Liver (tissue), 9 donors: ENCODE measurements around the gene SCG3. TPM values are rescaled to one million over a fixed set of nuclear protein-coding genes. Genes with fewer than 3 reads are reported as not detected.

Experiments used
- DNase-seq: peaks from one replicate; pipeline ENCODE4 v3.0.0-alpha.2; 2017; ENCODE audit warnings: low spot score
- H3K27ac ChIP-seq, 2 donors: one replicate each; pipeline ENCODE4 v1.7.0; 2013; ENCODE audit warnings: inconsistent platforms in 2 of 2, low read length in 2 of 2, control low read depth in 1 of 2, low read depth in 1 of 2, mild to moderate bottlenecking in 1 of 2
- H3K27me3 ChIP-seq, 4 donors: one replicate each; pipeline versions ENCODE4 v1.6.1 to v1.7.0; 2013; ENCODE audit warnings: low read length in 3 of 4, inconsistent platforms in 1 of 4, mild to moderate bottlenecking in 1 of 4, moderate library complexity in 1 of 4; ENCODE audit not compliant: control insufficient read depth in 4 of 4, insufficient read depth in 4 of 4
- H3K36me3 ChIP-seq, 4 donors: one replicate each; pipeline versions ENCODE4 v1.6.1 to v1.7.0; 2013; ENCODE audit warnings: low read length in 3 of 4, mild to moderate bottlenecking in 3 of 4, low read depth in 1 of 4, moderate library complexity in 1 of 4; ENCODE audit not compliant: control insufficient read depth in 4 of 4, insufficient read depth in 3 of 4
- H3K4me1 ChIP-seq, 4 donors: one replicate each; pipeline versions ENCODE4 v1.6.1 to v1.7.0; 2013; ENCODE audit warnings: low read length in 3 of 4, mild to moderate bottlenecking in 3 of 4, moderate library complexity in 1 of 4; ENCODE audit not compliant: control insufficient read depth in 4 of 4, insufficient read depth in 4 of 4
- H3K4me3 ChIP-seq, 3 donors: one replicate each; pipeline versions ENCODE4 v1.6.1 to v1.7.0; 2013; ENCODE audit warnings: low read length in 3 of 3, control low read depth in 1 of 3, low read depth in 1 of 3, mild to moderate bottlenecking in 1 of 3
- H3K9ac ChIP-seq, 2 donors: one replicate each; pipeline ENCODE4 v1.7.0; 2013; ENCODE audit warnings: low read length in 2 of 2, mild to moderate bottlenecking in 2 of 2, moderate library complexity in 2 of 2, control low read depth in 1 of 2, low read depth in 1 of 2
- H3K9me3 ChIP-seq, 4 donors: one replicate each; pipeline versions ENCODE4 v1.6.1 to v1.7.0; 2013; ENCODE audit warnings: low read length in 3 of 4; ENCODE audit not compliant: control insufficient read depth in 4 of 4
- ATF3 ChIP-seq: IDR thresholded peaks from 2 replicates; pipeline ENCODE4 v1.6.1; 2016; ENCODE audit warnings: antibody characterized with exemption
- CTCF ChIP-seq: fragments of 150-350 bp; IDR thresholded peaks from 2 replicates; pipeline ENCODE4 v1.5.1; 2017; ENCODE audit warnings: improper control_type of control experiment, low read depth, low read length; ENCODE audit not compliant: missing input control
- EGR1 ChIP-seq, 2 donors: IDR thresholded peaks; 2 replicates each; pipeline ENCODE4 v1.6.1; 2016 to 2018; ENCODE audit warnings: antibody characterized with exemption in 2 of 2, low read depth in 2 of 2
- FOXA2 ChIP-seq: IDR thresholded peaks from 2 replicates; pipeline ENCODE4 v1.6.1; 2016; ENCODE audit warnings: antibody characterized with exemption
- GABPA ChIP-seq, 2 donors: IDR thresholded peaks in 1 of 2; conservative IDR thresholded peaks in 1 of 2; 2 replicates each; pipeline ENCODE4 v1.6.1; 2016; ENCODE audit warnings: antibody characterized with exemption in 2 of 2, mild to moderate bottlenecking in 1 of 2, moderate library complexity in 1 of 2
- HNF4A ChIP-seq, 2 donors: conservative IDR thresholded peaks; 2 replicates each; pipeline ENCODE4 v1.6.1; 2016; ENCODE audit warnings: antibody characterized with exemption in 2 of 2, mild to moderate bottlenecking in 2 of 2
- HNF4G ChIP-seq: IDR thresholded peaks from 2 replicates; pipeline ENCODE4 v1.6.1; 2016; ENCODE audit warnings: antibody characterized with exemption
- JUND ChIP-seq, 2 donors: IDR thresholded peaks; 2 replicates each; pipeline ENCODE4 v1.6.1; 2016; ENCODE audit warnings: antibody characterized with exemption in 2 of 2
- MAX ChIP-seq: IDR thresholded peaks from 2 replicates; pipeline ENCODE4 v1.6.1; 2016; ENCODE audit warnings: antibody characterized with exemption
- NR2F2 ChIP-seq: IDR thresholded peaks from 2 replicates; pipeline ENCODE4 v1.6.1; 2016; ENCODE audit warnings: antibody characterized with exemption
- RAD21 ChIP-seq, 2 donors: IDR thresholded peaks; 2 replicates each; pipeline ENCODE4 v1.6.1; 2016; ENCODE audit warnings: antibody characterized with exemption in 2 of 2, mild to moderate bottlenecking in 2 of 2
- REST ChIP-seq: IDR thresholded peaks from 2 replicates; pipeline ENCODE4 v1.6.1; 2016; ENCODE audit warnings: antibody characterized with exemption, mild to moderate bottlenecking
- RXRA ChIP-seq, 2 donors: IDR thresholded peaks; 2 replicates each; pipeline ENCODE4 v1.6.1; 2017 to 2018; ENCODE audit warnings: antibody characterized with exemption in 2 of 2, mild to moderate bottlenecking in 1 of 2
- SP1 ChIP-seq: IDR thresholded peaks from 2 replicates; pipeline ENCODE4 v1.6.1; 2018; ENCODE audit warnings: antibody characterized with exemption, mild to moderate bottlenecking
- TAF1 ChIP-seq: conservative IDR thresholded peaks from 2 replicates; pipeline ENCODE4 v1.6.1; 2016; ENCODE audit warnings: antibody characterized with exemption, mild to moderate bottlenecking
- YY1 ChIP-seq: IDR thresholded peaks from 2 replicates; pipeline ENCODE4 v1.6.1; 2016; ENCODE audit warnings: antibody characterized with exemption, mild to moderate bottlenecking
- ZBTB33 ChIP-seq: IDR thresholded peaks from 2 replicates; pipeline ENCODE4 v1.6.1; 2016; ENCODE audit warnings: antibody characterized with exemption
- WGBS: extraction: QIAGEN DNeasy Blood & Tissue Kit; methylation state at CpG from one replicate; pipeline ENCODE4 v1.1.7; 2013; 5-methylcytosine and 5-hydroxymethylcytosine counted together
- polyA plus RNA-seq, 2 donors: library from polyadenylated mRNA; stranded (reverse) in 1 of 2; unstranded in 1 of 2; fragments of 200-250 nt in 1 of 2; fragments of >200 nt in 1 of 2; fragmentation: Nextera tagmentation in 1 of 2; extraction: Ambion mirVana in 1 of 2; gene quantifications; one replicate each; pipeline versions ENCODE4 v1.2.1 to v1.2.3, GENCODE V29; 2013 to 2015
- total RNA-seq, 2 donors: library from RNA; depleted of rRNA; stranded (reverse); fragments of >200 nt; gene quantifications; one replicate each; pipeline ENCODE4 v1.2.3, GENCODE V29; 2014
- donor health status: healthy.
- donor health status: healthy.
- donor health status: healthy.
- donor health status: healthy.
- donor health status: healthy.

Gene SCG3
- total and polyA plus RNA-seq, 4 donors, result under 0.01 to 0.05 (median 0.01) TPM; not detected in 1

- TF ChIP-seq ATF3, result no peak
- TF ChIP-seq YY1, result no peak
- TF ChIP-seq MAX, result no peak
- no peak for TF ChIP-seq NR2F2
- TF ChIP-seq HNF4G, result no peak
- no peak for TF ChIP-seq RAD21 (IDR thresholded peaks at IDR 0.05)
- TF ChIP-seq REST, result no peak
- TF ChIP-seq CTCF, result no peak
- TF ChIP-seq FOXA2, result no peak
- no peak for TF ChIP-seq EGR1 (IDR thresholded peaks at IDR 0.05; ENCODE audit: low read depth in 2 of 2)
- TF ChIP-seq SP1, result no peak
- no peak for TF ChIP-seq HNF4A (conservative IDR thresholded peaks at IDR 0.05)
- no peak for TF ChIP-seq JUND (IDR thresholded peaks at IDR 0.05)
- TF ChIP-seq TAF1, result no peak
- no peak for TF ChIP-seq RXRA (IDR thresholded peaks at IDR 0.05)
- TF ChIP-seq GABPA (IDR thresholded peaks at IDR 0.05 in 1 of 2, conservative IDR thresholded peaks at IDR 0.05 in 1 of 2), result no peak
- H3K36me3 ChIP-seq, result no peaks in the 10 kb centered on the region
- 72% methylated on average over 4 of the region's 4 CpGs for WGBS
These were observed 39.7 kb upstream of the SCG3 start for GRCh38 chr15:51641490-51642130.

GRCh38 chr15:51642696-51643095 is 38.6 kb upstream of the SCG3 start:
- DNase-seq, result no peak
- Histone ChIP-seq H3K36me3 (no peaks in the 10 kb centered on the region), H3K4me1 (peaks cover 0 to 7% (median 3%) of the 10 kb centered on the region in 4 donors), H3K27ac (no peak overlapping the region), H3K27me3 (no peaks in the 10 kb centered on the region), H3K9me3 (no peaks in the 10 kb centered on the region), H3K4me3 (no peak overlapping the region), H3K9ac (no peak overlapping the region)
- 39% methylated on average over 1 of the region's 1 CpG for WGBS
- no peak for TF ChIP-seq ZBTB33
- no peak for TF ChIP-seq JUND (IDR thresholded peaks at IDR 0.05)
- no peak for TF ChIP-seq MAX
- no peak for TF ChIP-seq RAD21 (IDR thresholded peaks at IDR 0.05)
- no peak for TF ChIP-seq REST
- TF ChIP-seq NR2F2, result no peak
- no peak for TF ChIP-seq CTCF
- no peak for TF ChIP-seq RXRA (IDR thresholded peaks at IDR 0.05)
- TF ChIP-seq FOXA2, result no peak

More at GRCh38 chr15:51641490-51642130, 39.7 kb upstream of the SCG3 start:
- Histone ChIP-seq H3K27me3 (no peaks in the 10 kb centered on the region), H3K4me3 (no peak overlapping the region), H3K27ac (no peak overlapping the region), H3K9ac (no peak overlapping the region), H3K4me1 (peaks cover 0 to 7% (median 3%) of the 10 kb centered on the region in 4 donors), H3K9me3 (no peaks in the 10 kb centered on the region)
- DNase-seq, result no peak
